WERI-Rb-1 (cell line): Measurements from ENCODE around the gene CAPN11.

Experiments used
- DNase-seq: peaks from one replicate; pipeline ENCODE4 v3.0.0-alpha.2; 2020
- H3K27ac ChIP-seq: fragments of 250-450 bp; sonication (Bioruptor Pico); 2 replicates; pipeline ENCODE4 v1.5.1; 2020; ENCODE audit warnings: mild to moderate bottlenecking, moderate library complexity
- H3K27me3 ChIP-seq: fragments of 250-450 bp; sonication (Bioruptor Pico); 2 replicates; pipeline ENCODE4 v1.5.1; 2021; ENCODE audit warnings: mild to moderate bottlenecking, low read depth, moderate library complexity; ENCODE audit not compliant: insufficient read depth, severe bottlenecking
- H3K36me3 ChIP-seq: fragments of 250-450 bp; sonication (Bioruptor Pico); 2 replicates; pipeline ENCODE4 v1.5.1; 2020; ENCODE audit warnings: mild to moderate bottlenecking, moderate library complexity
- H3K4me3 ChIP-seq: 2 replicates; pipeline ENCODE4 v1.5.1; 2011; ENCODE audit warnings: low read depth, mild to moderate bottlenecking, control low read depth, low read length
- H3K9me3 ChIP-seq: fragments of 250-450 bp; sonication (Bioruptor Pico); 2 replicates; pipeline ENCODE4 v1.5.1; 2021; ENCODE audit warnings: mild to moderate bottlenecking, moderate library complexity; ENCODE audit not compliant: severe bottlenecking
- CTCF ChIP-seq: IDR thresholded peaks from 2 replicates; pipeline ENCODE4 v1.5.1; 2011; ENCODE audit warnings: low read depth, mild to moderate bottlenecking, control low read depth, inconsistent platforms, low read length

The CAPN11 gene

GRCh38 chr6:44158770-44159228 lies at the start of gene CAPN11:
Gene CAPN11, plus strand, starts transcription at chr6:44158820. Its CDS starts 29 bp downstream, at chr6:44158849.
- no peak within 1 kb of the TSS for H3K27ac ChIP-seq
- no peak within 1 kb of the TSS for H3K4me3 ChIP-seq
- no peak for TF ChIP-seq CTCF
- DNase-seq = no peak
- H3K36me3 ChIP-seq = peaks cover 11% of the 10 kb centered on the region
- H3K27me3 ChIP-seq = no peaks in the 10 kb centered on the region
- no peaks in the 10 kb centered on the region for H3K9me3 ChIP-seq

GRCh38 chr6:44109212-44109611 lies 49.4 kb upstream of the CAPN11 start:
- DNase-seq = no peak
- Histone ChIP-seq H3K4me3 (no peak overlapping the region), H3K27me3 (no peaks in the 10 kb centered on the region), H3K9me3 (no peaks in the 10 kb centered on the region), H3K36me3 (peaks cover 97% of the 10 kb centered on the region), H3K27ac (no peak overlapping the region)
- no peak for TF ChIP-seq CTCF

GRCh38 chr6:44110005-44110676 lies 48.5 kb upstream of the CAPN11 start:
- Histone ChIP-seq H3K9me3 (no peaks in the 10 kb centered on the region), H3K4me3 (no peak overlapping the region), H3K27ac (no peak overlapping the region), H3K36me3 (peaks cover 97% of the 10 kb centered on the region), H3K27me3 (no peaks in the 10 kb centered on the region)
- no peak for TF ChIP-seq CTCF
- DNase-seq = no peak

- no peak for TF ChIP-seq CTCF
- no peak for DNase-seq
- Histone ChIP-seq H3K9me3 (no peaks in the 10 kb centered on the region), H3K27me3 (no peaks in the 10 kb centered on the region), H3K27ac (no peak overlapping the region), H3K36me3 (peaks cover 99% of the 10 kb centered on the region), H3K4me3 (no peak overlapping the region)
Measured at GRCh38 chr6:44110966-44111365, 47.7 kb upstream of the CAPN11 start.

GRCh38 chr6:44111434-44112417 lies 46.9 kb upstream of the CAPN11 start:
- no peak for DNase-seq
- Histone ChIP-seq H3K27me3 (no peaks in the 10 kb centered on the region), H3K4me3 (no peak overlapping the region), H3K36me3 (peaks cover 99% of the 10 kb centered on the region), H3K27ac (no peak overlapping the region), H3K9me3 (no peaks in the 10 kb centered on the region)
- TF ChIP-seq CTCF = no peak
